Measurements from ENCODE around the gene HSD17B3. TPM values are rescaled to one million over a fixed set of nuclear protein-coding genes. Genes with fewer than 3 reads are reported as not detected.

Gene HSD17B3
- total and polyA plus RNA-seq, 10 donors, result 0.34 to 3.9 (median 0.87) TPM; not detected in 2

DNA sequence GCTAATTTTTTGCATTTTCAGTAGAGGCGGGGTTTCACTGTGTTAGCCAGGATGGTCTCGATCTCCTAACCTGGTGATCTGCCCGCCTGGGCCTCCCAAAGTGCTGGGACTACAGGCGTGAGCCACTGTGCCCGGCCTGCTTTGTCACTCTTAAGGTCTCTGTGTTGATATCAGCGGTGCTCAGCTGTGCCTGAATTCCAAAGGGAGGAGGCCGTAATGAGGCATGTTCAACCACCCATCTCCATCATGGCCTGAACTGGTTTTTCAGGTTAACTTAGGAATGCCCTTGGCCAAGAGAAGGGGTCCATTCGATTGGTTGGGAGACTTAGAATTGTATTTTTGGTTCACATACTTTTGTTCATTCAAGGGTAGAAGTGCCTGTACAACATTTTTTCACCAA, 22.0 kb downstream of the HSD17B3 start:
- H3K4me1 ChIP-seq, result no peaks in the 10 kb centered on the region
- no peaks in the 10 kb centered on the region for H3K27me3 ChIP-seq (replicated peaks in 1 of 7)
- 90 to 95% (median 94%) methylated on average over 8 of the region's 8 CpGs for WGBS, 5 donors
- no peak overlapping the region for H3K27ac ChIP-seq
- H3K36me3 ChIP-seq, result no peaks in the 10 kb centered on the region
- no peak for TF ChIP-seq POLR2A (IDR thresholded peaks at IDR 0.05)
- no peak for TF ChIP-seq POLR2AphosphoS5 (IDR thresholded peaks at IDR 0.05)
- TF ChIP-seq, protein P1, sequence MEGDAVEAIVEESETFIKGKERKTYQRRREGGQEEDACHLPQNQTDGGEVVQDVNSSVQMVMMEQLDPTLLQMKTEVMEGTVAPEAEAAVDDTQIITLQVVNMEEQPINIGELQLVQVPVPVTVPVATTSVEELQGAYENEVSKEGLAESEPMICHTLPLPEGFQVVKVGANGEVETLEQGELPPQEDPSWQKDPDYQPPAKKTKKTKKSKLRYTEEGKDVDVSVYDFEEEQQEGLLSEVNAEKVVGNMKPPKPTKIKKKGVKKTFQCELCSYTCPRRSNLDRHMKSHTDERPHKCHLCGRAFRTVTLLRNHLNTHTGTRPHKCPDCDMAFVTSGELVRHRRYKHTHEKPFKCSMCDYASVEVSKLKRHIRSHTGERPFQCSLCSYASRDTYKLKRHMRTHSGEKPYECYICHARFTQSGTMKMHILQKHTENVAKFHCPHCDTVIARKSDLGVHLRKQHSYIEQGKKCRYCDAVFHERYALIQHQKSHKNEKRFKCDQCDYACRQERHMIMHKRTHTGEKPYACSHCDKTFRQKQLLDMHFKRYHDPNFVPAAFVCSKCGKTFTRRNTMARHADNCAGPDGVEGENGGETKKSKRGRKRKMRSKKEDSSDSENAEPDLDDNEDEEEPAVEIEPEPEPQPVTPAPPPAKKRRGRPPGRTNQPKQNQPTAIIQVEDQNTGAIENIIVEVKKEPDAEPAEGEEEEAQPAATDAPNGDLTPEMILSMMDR (IDR thresholded peaks at IDR 0.05 in 8 of 11, conservative IDR thresholded peaks at IDR 0.05 in 3 of 11), result no peak
- intact Hi-C loops (cut with DNase I; ENCODE audit: low total_unique reads), result no loop called here
- H3K4me3 ChIP-seq, result no peak overlapping the region
- peaks cover 0 to 36% (median 30%) of the 10 kb centered on the region in 8 donors for H3K9me3 ChIP-seq
- no peak for DNase-seq

- TF ChIP-seq POLR2A (IDR thresholded peaks at IDR 0.05) (no peak), POLR2AphosphoS5 (IDR thresholded peaks at IDR 0.05) (no peak)
- TF ChIP-seq, protein P1 (IDR thresholded peaks at IDR 0.05 in 8 of 11, conservative IDR thresholded peaks at IDR 0.05 in 3 of 11), result no peak
- intact Hi-C loops (cut with DNase I; ENCODE audit: low total_unique reads), result no loop called here
- Histone ChIP-seq H3K9me3 (peaks cover 0 to 41% (median 35%) of the 10 kb centered on the region in 8 donors), H3K27ac (no peak overlapping the region), H3K27me3 (replicated peaks in 1 of 7) (no peaks in the 10 kb centered on the region), H3K4me3 (no peak overlapping the region), H3K4me1 (no peaks in the 10 kb centered on the region), H3K36me3 (no peaks in the 10 kb centered on the region)
- 67 to 77% (median 71%) methylated on average over 2 of the region's 2 CpGs for WGBS, 5 donors
- DNase-seq, result no peak
Observed at GRCh38 chr9:96274939-96275338, 27.0 kb downstream of the HSD17B3 start.

GRCh38 chr9:96270236-96270744, 31.7 kb downstream of the HSD17B3 start:
- TF ChIP-seq POLR2AphosphoS5 (IDR thresholded peaks at IDR 0.05) (no peak), POLR2A (IDR thresholded peaks at IDR 0.05) (no peak)
- TF ChIP-seq, protein P1 (IDR thresholded peaks at IDR 0.05 in 8 of 11, conservative IDR thresholded peaks at IDR 0.05 in 3 of 11), result no peak
- DNase-seq, result no peak
- no peak overlapping the region for H3K27ac ChIP-seq
- peaks cover 0 to 5% (median 0%) of the 10 kb centered on the region in 7 donors for H3K27me3 ChIP-seq (replicated peaks in 1 of 7)
- WGBS, 5 donors, result 85 to 100% (median 95%) methylated on average over 1 of the region's 1 CpG
- intact Hi-C loops (cut with DNase I; ENCODE audit: low total_unique reads), result no loop called here
- H3K36me3 ChIP-seq, result no peaks in the 10 kb centered on the region
- H3K4me1 ChIP-seq, result no peaks in the 10 kb centered on the region
- peaks cover 0 to 28% (median 24%) of the 10 kb centered on the region in 8 donors for H3K9me3 ChIP-seq
- H3K4me3 ChIP-seq, result no peak overlapping the region

- 94 to 96% (median 95%) methylated on average over 4 of the region's 4 CpGs for WGBS, 5 donors
- H3K9me3 ChIP-seq, result no peaks in the 10 kb centered on the region
- no peak for DNase-seq
- intact Hi-C loops (cut with DNase I; ENCODE audit: low total_unique reads), result no loop called here
- no peaks in the 10 kb centered on the region for H3K36me3 ChIP-seq
- H3K4me3 ChIP-seq, result no peak overlapping the region
- peaks cover 0 to 9% (median 0%) of the 10 kb centered on the region in 7 donors for H3K27me3 ChIP-seq (replicated peaks in 1 of 7)
- no peaks in the 10 kb centered on the region for H3K4me1 ChIP-seq
- H3K27ac ChIP-seq, result no peak overlapping the region
- TF ChIP-seq, protein P1 (IDR thresholded peaks at IDR 0.05 in 8 of 11, conservative IDR thresholded peaks at IDR 0.05 in 3 of 11), result no peak
- no peak for TF ChIP-seq POLR2A (IDR thresholded peaks at IDR 0.05)
- TF ChIP-seq POLR2AphosphoS5 (IDR thresholded peaks at IDR 0.05), result no peak
Observed at GRCh38 chr9:96258967-96259366, 43.0 kb downstream of the HSD17B3 start.

Data from spleen (tissue), 11 donors.